Chondrocyte (in vitro differentiated cells): ENCODE measurements around the gene USP34. TPM values are rescaled to one million over a fixed set of nuclear protein-coding genes. Genes with fewer than 3 reads are reported as not detected.

Experiments
- DNase-seq: peaks from one replicate; pipeline ENCODE4 v3.0.0; 2021; ENCODE audit warnings: mixed read lengths, low spot score
- H3K27ac Mint-ChIP-seq: one replicate; pipeline ENCODE4 v1.8.0; 2021; ENCODE audit warnings: mild to moderate bottlenecking, moderate library complexity, mixed read lengths; ENCODE audit not compliant: unreplicated experiment
- H3K27me3 Mint-ChIP-seq: 2 replicates; pipeline ENCODE4 v1.8.0; 2021; ENCODE audit warnings: low read depth, mixed read lengths
- H3K36me3 Mint-ChIP-seq: 2 replicates; pipeline ENCODE4 v1.8.0; 2021; ENCODE audit warnings: low read depth, mixed read lengths
- H3K4me1 Mint-ChIP-seq: 2 replicates; pipeline ENCODE4 v1.8.0; 2021; ENCODE audit warnings: low read depth, mild to moderate bottlenecking, mixed read lengths
- H3K4me3 Mint-ChIP-seq: one replicate; pipeline ENCODE4 v1.8.0; 2021; ENCODE audit warnings: mild to moderate bottlenecking, moderate library complexity, mixed read lengths; ENCODE audit not compliant: unreplicated experiment
- H3K9me3 Mint-ChIP-seq: 2 replicates; pipeline ENCODE4 v1.8.0; 2021; ENCODE audit warnings: low read depth, mixed read lengths
- CTCF ChIP-seq: fragments of 200-600 bp; sonication (generic); IDR thresholded peaks from 2 replicates; pipeline ENCODE4 v1.5.0; 2021; ENCODE audit warnings: antibody characterized with exemption, mild to moderate bottlenecking, moderate library complexity
- total RNA-seq: library from RNA; stranded (reverse); gene quantifications from 3 replicates; pipeline ENCODE4 v1.2.1, GENCODE V29; 2021

The USP34 gene
- total RNA-seq, 1 donor from 2014 or later = 104 TPM

- Mint-ChIP-seq H3K36me3 (peaks cover 26% of the 10 kb centered on the region), H3K9me3 (no peaks in the 10 kb centered on the region), H3K4me1 (peaks cover 21% of the 10 kb centered on the region), H3K27ac (peak overlapping the region; percentile 59), H3K4me3 (no peak overlapping the region), H3K27me3 (no peaks in the 10 kb centered on the region)
- DNase-seq = no peak
- TF ChIP-seq CTCF = no peak
Measured at GRCh38 chr2:61221819-61222218, 249.1 kb downstream of the USP34 start.

GRCh38 chr2:61220768-61221167, 250.1 kb downstream of the USP34 start:
- Mint-ChIP-seq H3K9me3 (no peaks in the 10 kb centered on the region), H3K27ac (peak overlapping the region; percentile 82), H3K27me3 (no peaks in the 10 kb centered on the region), H3K4me3 (no peak overlapping the region), H3K36me3 (peaks cover 20% of the 10 kb centered on the region), H3K4me1 (peaks cover 16% of the 10 kb centered on the region)
- DNase-seq = no peak
- no peak for TF ChIP-seq CTCF

- H3K27ac Mint-ChIP-seq = no peak overlapping the region
- H3K9me3 Mint-ChIP-seq = no peaks in the 10 kb centered on the region
- peaks cover 22% of the 10 kb centered on the region for H3K36me3 Mint-ChIP-seq
- no peak for DNase-seq
- no peak overlapping the region for H3K4me3 Mint-ChIP-seq
- no peak for TF ChIP-seq CTCF
- no peaks in the 10 kb centered on the region for H3K27me3 Mint-ChIP-seq
- peaks cover 16% of the 10 kb centered on the region for H3K4me1 Mint-ChIP-seq
Measured at GRCh38 chr2:61218817-61219170, 252.1 kb downstream of the USP34 start.

- Mint-ChIP-seq H3K9me3 (no peaks in the 10 kb centered on the region), H3K27me3 (no peaks in the 10 kb centered on the region), H3K4me1 (peaks cover 16% of the 10 kb centered on the region), H3K36me3 (peaks cover 21% of the 10 kb centered on the region), H3K4me3 (no peak overlapping the region), H3K27ac (no peak overlapping the region)
- no peak for DNase-seq
- no peak for TF ChIP-seq CTCF
Measured at GRCh38 chr2:61218076-61218816, 252.6 kb downstream of the USP34 start.

- H3K36me3 Mint-ChIP-seq = peaks cover 18% of the 10 kb centered on the region
- no peaks in the 10 kb centered on the region for H3K9me3 Mint-ChIP-seq
- no peak for DNase-seq
- no peak overlapping the region for H3K27ac Mint-ChIP-seq
- TF ChIP-seq CTCF = no peak
- no peak overlapping the region for H3K4me3 Mint-ChIP-seq
- H3K4me1 Mint-ChIP-seq = peaks cover 17% of the 10 kb centered on the region
- no peaks in the 10 kb centered on the region for H3K27me3 Mint-ChIP-seq
Measured at GRCh38 chr2:61214171-61214570, 256.7 kb downstream of the USP34 start.
